ENCODE data around the gene AP4B1. TPM values are rescaled to one million over a fixed set of nuclear protein-coding genes. Genes with fewer than 3 reads are reported as not detected.
A peak's percentile ranks its signal among the peaks of the same experiment; 100 is the strongest.

AP4B1 gene
- total and polyA plus RNA-seq, 11 donors, result 7.3 to 17.2 (median 10.5) TPM

DNA sequence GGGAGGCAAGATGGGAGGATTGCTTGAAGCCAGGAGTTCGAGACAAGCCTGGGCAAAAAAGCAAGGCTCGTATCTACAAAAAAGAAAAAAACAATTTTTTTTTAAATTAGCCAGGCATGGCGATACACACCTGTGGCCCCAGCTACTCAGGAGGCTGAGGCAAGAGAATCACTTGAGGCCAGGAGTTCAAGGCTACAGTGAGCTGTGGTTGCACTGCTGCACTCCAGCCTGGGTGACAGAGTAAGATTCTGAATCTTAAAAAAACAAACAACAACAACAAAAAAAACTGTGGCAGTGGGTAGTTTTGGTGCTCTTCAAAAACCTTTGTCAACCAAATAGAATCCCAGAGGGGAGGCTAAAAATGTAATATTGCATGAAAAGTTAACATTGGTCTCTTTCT lies 33.8 kb downstream of the AP4B1 start:
- Histone ChIP-seq H3K4me3 (peak overlapping the region in 4 of 12 donors; percentile 7 to 55 (median 14)), H3K27me3 (no peaks in the 10 kb centered on the region), H3K9me3 (no peaks in the 10 kb centered on the region), H3K36me3 (no peaks in the 10 kb centered on the region), H3K27ac (peak overlapping the region in 1 of 12 donors; percentile 91), H3K4me1 (peaks cover 0 to 38% (median 0%) of the 10 kb centered on the region in 12 donors)
- 90 to 93% (median 92%) methylated on average over 3 of the region's 3 CpGs for WGBS, 4 donors
- TF ChIP-seq, protein P1, sequence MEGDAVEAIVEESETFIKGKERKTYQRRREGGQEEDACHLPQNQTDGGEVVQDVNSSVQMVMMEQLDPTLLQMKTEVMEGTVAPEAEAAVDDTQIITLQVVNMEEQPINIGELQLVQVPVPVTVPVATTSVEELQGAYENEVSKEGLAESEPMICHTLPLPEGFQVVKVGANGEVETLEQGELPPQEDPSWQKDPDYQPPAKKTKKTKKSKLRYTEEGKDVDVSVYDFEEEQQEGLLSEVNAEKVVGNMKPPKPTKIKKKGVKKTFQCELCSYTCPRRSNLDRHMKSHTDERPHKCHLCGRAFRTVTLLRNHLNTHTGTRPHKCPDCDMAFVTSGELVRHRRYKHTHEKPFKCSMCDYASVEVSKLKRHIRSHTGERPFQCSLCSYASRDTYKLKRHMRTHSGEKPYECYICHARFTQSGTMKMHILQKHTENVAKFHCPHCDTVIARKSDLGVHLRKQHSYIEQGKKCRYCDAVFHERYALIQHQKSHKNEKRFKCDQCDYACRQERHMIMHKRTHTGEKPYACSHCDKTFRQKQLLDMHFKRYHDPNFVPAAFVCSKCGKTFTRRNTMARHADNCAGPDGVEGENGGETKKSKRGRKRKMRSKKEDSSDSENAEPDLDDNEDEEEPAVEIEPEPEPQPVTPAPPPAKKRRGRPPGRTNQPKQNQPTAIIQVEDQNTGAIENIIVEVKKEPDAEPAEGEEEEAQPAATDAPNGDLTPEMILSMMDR (IDR thresholded peaks at IDR 0.05), result no peak
- no peak for TF ChIP-seq POLR2A (IDR thresholded peaks at IDR 0.05)
- intact Hi-C loops (cut with DNase I), result no loop called here
- no peak for ATAC-seq
- no peak for DNase-seq

DNA sequence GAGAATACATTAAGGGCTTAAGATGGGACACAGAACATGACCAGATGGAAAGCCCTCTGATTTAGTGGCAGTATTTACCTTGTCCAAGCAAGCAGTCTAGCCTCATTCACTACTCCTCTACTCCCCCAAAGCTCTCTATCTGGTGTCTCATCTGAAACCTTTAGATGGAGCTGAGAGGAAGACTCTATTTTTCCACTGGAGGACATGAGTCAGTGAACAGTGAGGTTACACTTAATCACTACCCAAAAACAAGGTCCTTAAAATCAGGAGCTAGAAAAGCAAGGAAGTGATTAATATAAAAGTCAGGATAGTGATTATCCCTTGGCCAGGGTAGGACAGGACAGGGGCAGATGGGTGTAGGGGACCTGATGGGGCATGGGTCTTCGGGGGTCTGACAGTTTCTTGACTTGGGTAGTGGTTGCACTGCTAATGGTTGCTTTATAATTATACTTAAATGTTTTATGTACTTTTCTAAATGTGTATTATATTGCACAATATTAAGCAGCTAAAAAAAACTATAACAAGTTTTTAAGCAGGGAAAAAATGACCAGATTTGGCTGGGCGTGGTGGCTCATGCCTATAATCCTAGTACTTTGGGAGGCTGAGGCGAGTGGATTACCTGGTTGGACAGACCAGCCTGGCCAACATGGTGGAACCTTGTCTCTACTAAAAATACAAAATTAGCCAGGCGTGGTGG lies 36.1 kb downstream of the AP4B1 start:
- Histone ChIP-seq H3K27ac (no peak overlapping the region), H3K4me1 (peaks cover 0 to 24% (median 0%) of the 10 kb centered on the region in 12 donors), H3K9me3 (no peaks in the 10 kb centered on the region), H3K4me3 (no peak overlapping the region), H3K36me3 (no peaks in the 10 kb centered on the region), H3K27me3 (no peaks in the 10 kb centered on the region)
- DNase-seq (no peak), ATAC-seq (no peak)
- no peak for TF ChIP-seq POLR2A (IDR thresholded peaks at IDR 0.05)
- TF ChIP-seq, protein P1 (IDR thresholded peaks at IDR 0.05), result no peak
- intact Hi-C loops (cut with DNase I), result no loop called here
- 92 to 95% (median 93%) methylated on average over 4 of the region's 4 CpGs for WGBS, 4 donors

DNA sequence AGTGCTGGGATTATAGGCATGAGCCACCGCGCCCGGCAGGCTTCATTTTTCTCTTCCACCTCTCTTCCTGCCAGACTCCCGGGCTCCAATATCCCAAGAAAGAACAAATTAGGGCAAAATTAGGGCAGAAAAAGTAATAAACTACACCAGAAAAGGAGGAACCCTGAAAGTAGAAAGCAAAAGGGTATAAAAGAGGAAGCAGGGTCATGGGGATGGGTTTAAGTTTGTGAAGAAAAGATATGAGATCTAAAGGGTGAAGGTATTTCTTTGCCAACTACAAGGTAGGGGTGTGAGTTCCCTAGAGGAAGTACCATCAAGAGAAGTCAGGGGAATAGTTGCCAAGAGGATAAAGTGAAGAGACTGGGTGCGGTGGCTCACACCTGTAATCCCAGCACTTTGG lies 43.0 kb downstream of the AP4B1 start:
- 88 to 91% (median 89%) methylated on average over 5 of the region's 5 CpGs for WGBS, 4 donors
- TF ChIP-seq, protein P1 (IDR thresholded peaks at IDR 0.05), result no peak
- no peak for TF ChIP-seq POLR2A (IDR thresholded peaks at IDR 0.05)
- Histone ChIP-seq H3K4me1 (peaks cover 0 to 49% (median 0%) of the 10 kb centered on the region in 12 donors), H3K36me3 (peaks cover 0 to 4% (median 0%) of the 10 kb centered on the region in 9 donors), H3K4me3 (no peak overlapping the region), H3K27ac (no peak overlapping the region), H3K27me3 (no peaks in the 10 kb centered on the region), H3K9me3 (no peaks in the 10 kb centered on the region)
- intact Hi-C loops (cut with DNase I), result no loop called here
- no peak for DNase-seq
- ATAC-seq, result no peak

DNA sequence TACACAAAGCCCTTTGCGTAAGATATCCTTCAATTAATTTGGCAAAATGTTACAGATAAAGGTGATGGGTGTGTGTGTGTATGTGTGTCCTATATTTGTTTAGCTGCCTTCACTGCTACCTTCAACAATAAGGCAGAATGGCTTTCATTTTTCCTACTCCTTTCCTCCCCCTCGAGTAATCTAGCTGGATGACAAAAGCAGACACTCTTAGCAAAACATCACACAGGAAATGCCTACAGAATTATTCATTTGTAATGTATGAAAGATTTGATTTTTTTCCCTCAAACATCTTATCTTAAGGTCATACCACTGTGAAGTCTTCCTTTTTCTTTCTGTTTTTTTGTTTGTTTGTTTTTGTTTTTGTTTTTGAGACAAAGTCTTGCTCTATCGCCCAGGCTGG lies 43.7 kb downstream of the AP4B1 start:
- no peak for TF ChIP-seq POLR2A (IDR thresholded peaks at IDR 0.05)
- TF ChIP-seq, protein P1 (IDR thresholded peaks at IDR 0.05), result no peak
- no peaks in the 10 kb centered on the region for H3K27me3 ChIP-seq
- 51 to 62% (median 58%) methylated on average over 3 of the region's 3 CpGs for WGBS, 4 donors
- ATAC-seq, result no peak
- H3K4me3 ChIP-seq, result no peak overlapping the region
- no peak for DNase-seq
- no peaks in the 10 kb centered on the region for H3K9me3 ChIP-seq
- H3K27ac ChIP-seq, result peak overlapping the region in 1 of 12 donors; percentile 43
- peaks cover 0 to 49% (median 0%) of the 10 kb centered on the region in 12 donors for H3K4me1 ChIP-seq
- intact Hi-C loops (cut with DNase I), result no loop called here
- H3K36me3 ChIP-seq, result peaks cover 0 to 4% (median 0%) of the 10 kb centered on the region in 9 donors

All from heart left ventricle (tissue), 16 donors.